ENCODE results near the gene KAT14. TPM values are rescaled to one million over a fixed set of nuclear protein-coding genes. Genes with fewer than 3 reads are reported as not detected.
"Not testable (repeated sequence)": the region's sequence is repeated elsewhere in the genome, so short reads cannot be mapped to it uniquely, and the experiment has no call there.

The KAT14 gene
- total and polyA plus RNA-seq, 5 donors: 7.3 to 14.5 (median 13.4) TPM

DNA sequence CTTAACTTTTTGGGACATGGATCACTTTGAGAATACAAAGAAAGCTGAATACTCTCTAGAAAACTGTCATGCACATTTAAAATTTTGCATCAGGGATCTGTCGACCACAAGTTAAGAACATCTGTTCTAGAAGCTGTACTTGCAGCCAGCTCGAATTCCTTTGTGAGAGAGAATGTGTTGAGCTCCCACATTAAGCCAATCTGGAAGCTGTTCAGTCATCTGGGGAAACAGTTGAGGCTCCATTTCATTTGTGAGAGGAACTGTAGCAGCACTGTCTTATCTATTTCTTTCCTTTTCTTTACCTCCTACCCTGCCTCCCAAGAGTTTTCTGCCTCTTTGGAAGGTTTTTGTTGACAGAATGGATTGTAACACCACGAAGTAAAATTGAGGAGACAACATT lies 50.8 kb downstream of the KAT14 start:
- Histone ChIP-seq H3K4me1 (ENCODE audit: control insufficient read depth, insufficient read depth, low read length) (no peaks in the 10 kb centered on the region), H3K27ac (ENCODE audit: low read length) (no peak overlapping the region), H3K4me3 (ENCODE audit: low read length) (no peak overlapping the region), H3K27me3 (ENCODE audit: control insufficient read depth, insufficient read depth) (no peaks in the 10 kb centered on the region), H3K9me3 (ENCODE audit: control insufficient read depth, low read length) (no peaks in the 10 kb centered on the region)
- intact Hi-C loops (cut with DNase I): no loop called here
- no peak for DNase-seq
- 49% methylated on average over 3 of the region's 3 CpGs for WGBS
- no peak for ATAC-seq

DNA sequence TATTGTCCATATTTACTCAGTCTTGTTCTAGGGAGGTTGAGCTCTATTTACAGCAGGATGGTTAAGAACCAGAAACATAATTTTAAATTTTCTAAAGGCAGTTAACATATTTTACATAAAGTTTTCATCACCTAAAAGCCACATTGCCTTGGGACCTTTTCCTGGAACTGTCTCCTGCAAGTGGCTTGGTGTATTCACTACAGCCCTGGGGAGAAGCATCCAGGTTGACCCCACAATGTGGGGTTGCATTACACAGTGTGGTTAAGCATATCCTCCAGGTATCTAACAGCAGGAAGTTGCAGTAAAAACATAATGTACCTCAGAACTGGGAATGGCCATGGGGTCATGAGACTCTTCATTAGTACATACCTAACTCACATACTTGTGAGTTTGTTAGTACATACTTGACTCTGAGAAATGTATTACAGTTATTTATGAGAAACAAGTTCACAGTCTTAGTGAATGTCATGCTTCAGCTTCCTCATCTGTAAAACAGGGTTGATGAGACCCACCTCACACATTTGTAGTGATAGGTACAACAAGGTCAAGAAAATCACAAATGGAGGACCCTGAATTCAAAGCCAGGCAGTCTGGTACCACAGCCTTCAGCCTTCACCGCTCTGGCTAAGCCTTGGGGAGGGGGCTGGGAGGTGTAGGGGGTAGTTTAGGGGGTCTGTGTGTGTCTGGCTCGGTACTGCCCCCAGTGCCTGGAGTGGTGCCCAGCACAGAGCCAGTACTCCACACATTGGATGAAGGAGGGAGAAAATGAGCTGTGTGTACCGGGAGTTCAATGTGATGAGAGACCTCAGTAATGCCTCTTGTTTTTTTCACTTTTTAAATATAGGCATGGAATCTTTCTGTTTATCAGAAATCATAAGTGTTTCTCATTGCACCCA lies 52.9 kb downstream of the KAT14 start:
- Histone ChIP-seq H3K4me3 (ENCODE audit: low read length) (no peak overlapping the region), H3K27me3 (ENCODE audit: control insufficient read depth, insufficient read depth) (no peaks in the 10 kb centered on the region), H3K27ac (ENCODE audit: low read length) (no peak overlapping the region), H3K9me3 (ENCODE audit: control insufficient read depth, low read length) (no peaks in the 10 kb centered on the region), H3K4me1 (ENCODE audit: control insufficient read depth, insufficient read depth, low read length) (no peaks in the 10 kb centered on the region)
- no peak for ATAC-seq
- WGBS: 85% methylated on average over 3 of the region's 3 CpGs
- intact Hi-C loops (cut with DNase I): no loop called here
- no peak for DNase-seq

DNA sequence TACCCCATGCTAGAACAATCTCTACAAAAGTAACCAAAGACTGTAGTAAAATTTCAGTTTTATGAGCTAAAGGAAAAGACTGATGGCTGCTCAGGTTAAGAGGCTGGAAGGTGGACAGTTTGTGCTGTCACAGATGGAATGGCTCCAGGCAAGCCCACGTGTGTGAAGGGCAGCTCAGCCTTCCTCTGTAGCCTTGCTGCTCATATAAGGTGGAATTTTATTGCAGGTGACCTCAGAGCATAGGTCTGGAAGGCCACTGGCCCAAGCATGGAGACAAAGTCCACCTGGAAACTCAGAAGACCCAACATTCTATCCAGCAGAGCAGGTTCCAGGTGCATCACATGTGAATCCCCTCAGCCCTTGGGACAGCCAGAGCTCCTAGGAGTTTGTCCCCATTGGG lies 53.6 kb downstream of the KAT14 start:
- no peaks in the 10 kb centered on the region for H3K9me3 ChIP-seq (ENCODE audit: control insufficient read depth, low read length)
- H3K4me3 ChIP-seq (ENCODE audit: low read length): no peak overlapping the region
- intact Hi-C loops (cut with DNase I): no loop called here
- no peaks in the 10 kb centered on the region for H3K27me3 ChIP-seq (ENCODE audit: control insufficient read depth, insufficient read depth)
- ATAC-seq (no peak), DNase-seq (no peak)
- 72% methylated on average over 1 of the region's 1 CpG for WGBS
- no peak overlapping the region for H3K27ac ChIP-seq (ENCODE audit: low read length)
- H3K4me1 ChIP-seq (ENCODE audit: control insufficient read depth, insufficient read depth, low read length): no peaks in the 10 kb centered on the region

DNA sequence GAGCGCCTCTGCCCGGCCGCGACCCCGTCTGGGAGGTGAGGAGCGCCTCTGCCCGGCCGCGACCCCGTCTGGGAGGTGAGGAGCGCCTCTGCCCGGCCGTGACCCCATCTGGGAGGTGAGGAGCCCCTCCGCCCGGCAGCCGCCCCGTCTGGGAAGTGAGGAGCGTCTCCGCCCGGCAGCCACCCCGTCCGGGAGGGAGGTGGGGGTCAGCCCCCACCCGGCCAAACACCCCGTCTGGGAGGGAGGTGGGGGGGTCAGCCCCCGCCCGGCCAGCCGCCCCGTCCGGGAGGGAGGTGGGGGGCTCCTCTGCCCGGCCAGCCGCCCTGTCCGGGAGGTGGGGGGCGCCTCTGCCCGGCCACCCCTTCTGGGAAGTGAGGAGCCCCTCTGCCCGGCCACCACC lies 56.8 kb downstream of the KAT14 start:
- 96% methylated on average over 34 of the region's 35 CpGs for WGBS
- intact Hi-C loops (cut with DNase I); H3K9me3 ChIP-seq (ENCODE audit: control insufficient read depth, low read length); ATAC-seq; H3K4me1 ChIP-seq (ENCODE audit: control insufficient read depth, insufficient read depth, low read length); DNase-seq; H3K4me3 ChIP-seq (ENCODE audit: low read length); H3K27me3 ChIP-seq (ENCODE audit: control insufficient read depth, insufficient read depth); H3K27ac ChIP-seq (ENCODE audit: low read length): not testable (repeated sequence)

DNA sequence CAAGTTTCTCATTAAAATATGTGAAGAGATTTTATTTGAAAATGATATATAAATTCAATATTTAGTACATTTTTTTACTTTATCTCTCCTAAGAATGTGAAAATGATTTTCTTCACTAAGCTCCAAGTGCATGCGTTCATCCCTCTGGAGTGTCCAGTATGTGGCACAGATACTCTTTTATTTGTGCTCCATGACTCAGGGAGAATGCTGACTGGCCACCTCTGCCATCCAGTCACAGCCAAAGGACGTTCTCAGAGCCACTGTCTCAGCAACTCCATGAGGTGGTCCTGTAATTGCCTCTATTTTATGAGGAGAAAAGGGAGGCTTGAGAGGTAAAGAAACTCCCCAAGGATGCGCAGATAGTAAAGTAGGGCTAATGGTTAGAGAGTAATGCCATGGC lies 58.3 kb downstream of the KAT14 start:
- no peak overlapping the region for H3K27ac ChIP-seq (ENCODE audit: low read length)
- no peak for DNase-seq
- 89% methylated on average over 3 of the region's 3 CpGs for WGBS
- no peak for ATAC-seq
- H3K9me3 ChIP-seq (ENCODE audit: control insufficient read depth, low read length): no peaks in the 10 kb centered on the region
- no peaks in the 10 kb centered on the region for H3K4me1 ChIP-seq (ENCODE audit: control insufficient read depth, insufficient read depth, low read length)
- H3K27me3 ChIP-seq (ENCODE audit: control insufficient read depth, insufficient read depth): no peaks in the 10 kb centered on the region
- no peak overlapping the region for H3K4me3 ChIP-seq (ENCODE audit: low read length)
- intact Hi-C loops (cut with DNase I): no loop called here

- ATAC-seq (no peak), DNase-seq (no peak)
- Histone ChIP-seq H3K27me3 (ENCODE audit: control insufficient read depth, insufficient read depth) (no peaks in the 10 kb centered on the region), H3K27ac (ENCODE audit: low read length) (no peak overlapping the region), H3K4me3 (ENCODE audit: low read length) (no peak overlapping the region), H3K4me1 (ENCODE audit: control insufficient read depth, insufficient read depth, low read length) (no peaks in the 10 kb centered on the region), H3K9me3 (ENCODE audit: control insufficient read depth, low read length) (no peaks in the 10 kb centered on the region)
- 95% methylated on average over 12 of the region's 12 CpGs for WGBS
- intact Hi-C loops (cut with DNase I): no loop called here
Measured at GRCh38 chr20:18197382-18198070, 59.9 kb downstream of the KAT14 start.

- H3K9me3 ChIP-seq (ENCODE audit: control insufficient read depth, low read length): no peaks in the 10 kb centered on the region
- ATAC-seq: no peak
- intact Hi-C loops (cut with DNase I): no loop called here
Measured at GRCh38 chr20:18202966-18203365, 65.3 kb downstream of the KAT14 start.

GRCh38 chr20:18203700-18204099 lies 66.0 kb downstream of the KAT14 start:
- not testable (repeated sequence) for ATAC-seq, DNase-seq

More at GRCh38 chr20:18202966-18203365, 65.3 kb downstream of the KAT14 start:
- Histone ChIP-seq H3K4me3 (ENCODE audit: low read length) (no peak overlapping the region), H3K4me1 (ENCODE audit: control insufficient read depth, insufficient read depth, low read length) (no peaks in the 10 kb centered on the region), H3K27ac (ENCODE audit: low read length) (no peak overlapping the region), H3K27me3 (ENCODE audit: control insufficient read depth, insufficient read depth) (no peaks in the 10 kb centered on the region)
- no peak for DNase-seq

GRCh38 chr20:18213002-18213401 lies 75.3 kb downstream of the KAT14 start:
- no peaks in the 10 kb centered on the region for H3K27me3 ChIP-seq (ENCODE audit: control insufficient read depth, insufficient read depth)
- intact Hi-C loops (cut with DNase I): no loop called here
- no peak for DNase-seq
- ATAC-seq: no peak
- 87% methylated on average over 2 of the region's 2 CpGs for WGBS
- H3K9me3 ChIP-seq (ENCODE audit: control insufficient read depth, low read length): no peaks in the 10 kb centered on the region
- no peaks in the 10 kb centered on the region for H3K4me1 ChIP-seq (ENCODE audit: control insufficient read depth, insufficient read depth, low read length)
- H3K27ac ChIP-seq (ENCODE audit: low read length): no peak overlapping the region
- H3K4me3 ChIP-seq (ENCODE audit: low read length): no peak overlapping the region

More at GRCh38 chr20:18203700-18204099, 66.0 kb downstream of the KAT14 start:
- H3K27ac ChIP-seq (ENCODE audit: low read length); intact Hi-C loops (cut with DNase I); H3K9me3 ChIP-seq (ENCODE audit: control insufficient read depth, low read length); H3K4me3 ChIP-seq (ENCODE audit: low read length); H3K4me1 ChIP-seq (ENCODE audit: control insufficient read depth, insufficient read depth, low read length); H3K27me3 ChIP-seq (ENCODE audit: control insufficient read depth, insufficient read depth): not testable (repeated sequence)
- WGBS: 86% methylated on average over 3 of the region's 3 CpGs

DNA sequence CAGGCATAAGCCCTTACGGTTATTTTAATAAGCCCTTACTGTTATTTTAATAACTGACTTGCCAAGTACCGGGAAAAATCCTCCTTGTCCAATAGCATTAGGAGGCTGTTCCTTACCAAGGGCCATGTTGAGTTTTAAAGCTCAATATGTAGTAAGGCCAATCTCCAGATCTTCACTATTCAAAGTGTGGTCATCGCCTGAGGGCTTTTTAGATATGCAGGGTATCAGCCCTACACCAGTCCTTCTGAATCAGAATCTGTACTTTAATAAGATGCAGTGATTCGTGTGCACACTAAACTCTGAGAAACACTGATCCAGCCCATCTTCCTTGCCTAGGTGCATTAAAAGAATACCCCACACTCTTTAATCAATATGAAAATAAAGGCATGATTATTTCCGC lies 77.9 kb downstream of the KAT14 start:
- no peaks in the 10 kb centered on the region for H3K4me1 ChIP-seq (ENCODE audit: control insufficient read depth, insufficient read depth, low read length)
- WGBS: 89% methylated on average over 5 of the region's 5 CpGs
- intact Hi-C loops (cut with DNase I): no loop called here
- H3K27ac ChIP-seq (ENCODE audit: low read length): no peak overlapping the region
- no peaks in the 10 kb centered on the region for H3K9me3 ChIP-seq (ENCODE audit: control insufficient read depth, low read length)
- no peak overlapping the region for H3K4me3 ChIP-seq (ENCODE audit: low read length)
- no peak for ATAC-seq
- DNase-seq: no peak
- H3K27me3 ChIP-seq (ENCODE audit: control insufficient read depth, insufficient read depth): no peaks in the 10 kb centered on the region

- WGBS: 85% methylated on average over 6 of the region's 6 CpGs
- intact Hi-C loops (cut with DNase I): no loop called here
- no peaks in the 10 kb centered on the region for H3K4me1 ChIP-seq (ENCODE audit: control insufficient read depth, insufficient read depth, low read length)
- H3K27me3 ChIP-seq (ENCODE audit: control insufficient read depth, insufficient read depth): no peaks in the 10 kb centered on the region
- DNase-seq: no peak
- no peak overlapping the region for H3K4me3 ChIP-seq (ENCODE audit: low read length)
- no peak overlapping the region for H3K27ac ChIP-seq (ENCODE audit: low read length)
- H3K9me3 ChIP-seq (ENCODE audit: control insufficient read depth, low read length): no peaks in the 10 kb centered on the region
- ATAC-seq: no peak
Measured at GRCh38 chr20:18218280-18218679, 80.6 kb downstream of the KAT14 start.
